Measurements from ENCODE around the gene RBM22.

RBM22 gene

GRCh38 chr5:150651924-150652671, 48.8 kb downstream of the RBM22 start:
- no peak for DNase-seq

GRCh38 chr5:150651382-150651781, 49.5 kb downstream of the RBM22 start:
- DNase-seq, result no peak

DNA sequence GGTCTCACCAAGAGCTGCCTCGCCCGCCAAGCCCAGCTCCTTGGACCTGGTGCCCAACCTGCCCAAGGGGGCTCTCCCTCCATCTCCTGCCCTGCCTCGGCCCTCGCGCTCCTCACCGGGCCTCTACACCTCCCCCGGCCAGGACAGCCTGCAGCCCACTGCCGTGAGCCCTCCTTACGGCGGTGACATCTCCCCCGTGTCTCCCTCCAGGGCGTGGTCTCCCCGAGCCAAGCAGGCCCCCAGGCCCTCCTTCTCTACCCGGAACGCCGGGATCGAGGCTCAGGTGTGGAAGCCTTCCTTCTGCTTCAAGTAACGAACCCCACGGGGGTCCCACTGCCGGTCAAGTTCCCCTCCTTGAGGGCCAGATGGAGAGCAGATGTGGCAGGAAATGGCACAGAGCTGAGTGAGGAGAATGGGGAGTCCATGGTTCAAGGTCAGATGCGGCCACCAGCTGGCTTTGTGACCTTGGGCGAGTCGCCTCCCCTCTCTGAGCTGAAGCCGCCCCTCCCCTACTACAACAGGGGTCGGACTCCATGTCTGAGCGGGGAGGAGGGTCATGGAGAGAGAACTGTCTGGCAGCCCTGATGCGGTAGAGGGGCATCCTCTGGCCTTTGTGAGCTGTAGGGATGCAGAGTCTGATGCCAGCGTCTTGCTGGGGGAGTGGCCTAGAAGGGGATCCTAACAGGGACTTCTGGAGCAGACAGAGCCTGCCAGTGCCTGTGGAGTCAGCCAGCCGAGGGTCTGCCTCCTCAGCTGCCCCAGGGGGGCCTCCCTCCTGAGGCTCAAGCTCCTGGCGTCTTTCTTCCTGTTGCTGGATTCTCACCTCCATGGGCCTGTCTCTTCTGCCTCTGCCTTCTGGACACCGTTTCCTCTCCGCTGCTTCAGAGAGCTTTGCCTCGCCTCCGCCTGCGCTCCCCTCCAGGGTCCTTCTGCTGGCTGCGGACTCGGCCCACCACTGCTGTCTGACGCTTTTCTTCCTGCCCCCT, 50.5 kb downstream of the RBM22 start:
- no peak for DNase-seq

- DNase-seq, result no peak
Measured at GRCh38 chr5:150649108-150650020, 51.5 kb downstream of the RBM22 start.

GRCh38 chr5:150648294-150649107, 52.4 kb downstream of the RBM22 start:
- no peak for DNase-seq

DNA sequence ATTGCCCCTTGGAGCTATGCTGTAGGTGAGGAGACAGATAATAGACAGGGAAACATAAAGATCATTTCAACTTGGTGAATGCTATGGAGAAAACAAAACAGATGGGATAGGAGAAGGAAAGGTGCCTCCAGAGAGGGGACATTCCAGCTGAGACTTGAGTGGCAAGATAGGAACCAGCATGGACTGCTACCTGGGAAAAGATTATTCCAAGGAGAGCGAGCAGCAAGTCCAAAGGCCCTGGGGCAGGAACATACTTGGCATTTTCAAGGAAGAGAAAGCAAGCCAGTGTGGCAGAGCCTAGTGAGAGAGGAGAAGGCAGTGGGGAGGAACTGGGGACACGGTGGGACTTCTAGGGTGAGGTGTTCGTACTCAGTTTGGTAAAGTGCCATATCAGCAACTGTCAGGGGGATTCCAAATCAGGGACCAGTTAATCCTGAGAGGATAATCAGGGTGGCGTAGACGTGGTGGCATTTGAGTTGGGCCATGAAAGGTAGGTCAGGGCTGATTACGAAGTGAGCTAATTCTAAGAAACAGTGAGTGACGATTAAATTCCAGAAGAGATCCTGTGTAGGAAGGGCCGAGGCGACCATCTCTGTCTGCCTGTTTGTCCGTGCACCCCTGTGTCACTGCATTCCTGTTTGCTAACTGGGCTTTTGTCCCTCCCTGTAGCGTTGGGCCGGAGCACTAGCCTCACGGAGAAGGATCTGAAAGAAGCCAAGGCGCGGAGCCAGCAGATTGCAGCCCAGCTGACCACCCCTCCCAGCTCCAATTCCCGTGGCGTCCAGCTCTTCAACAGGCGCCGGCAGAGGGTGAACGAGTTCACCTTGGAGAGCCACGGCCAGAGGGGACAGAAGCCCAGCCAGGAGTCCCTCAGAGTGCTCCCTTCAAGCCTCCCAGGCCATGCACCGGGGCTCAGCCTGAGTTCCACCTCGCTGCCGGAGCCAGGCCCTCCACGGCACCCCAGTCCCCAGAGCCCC, 53.3 kb downstream of the RBM22 start:
- DNase-seq, result peak; percentile 58

DNA sequence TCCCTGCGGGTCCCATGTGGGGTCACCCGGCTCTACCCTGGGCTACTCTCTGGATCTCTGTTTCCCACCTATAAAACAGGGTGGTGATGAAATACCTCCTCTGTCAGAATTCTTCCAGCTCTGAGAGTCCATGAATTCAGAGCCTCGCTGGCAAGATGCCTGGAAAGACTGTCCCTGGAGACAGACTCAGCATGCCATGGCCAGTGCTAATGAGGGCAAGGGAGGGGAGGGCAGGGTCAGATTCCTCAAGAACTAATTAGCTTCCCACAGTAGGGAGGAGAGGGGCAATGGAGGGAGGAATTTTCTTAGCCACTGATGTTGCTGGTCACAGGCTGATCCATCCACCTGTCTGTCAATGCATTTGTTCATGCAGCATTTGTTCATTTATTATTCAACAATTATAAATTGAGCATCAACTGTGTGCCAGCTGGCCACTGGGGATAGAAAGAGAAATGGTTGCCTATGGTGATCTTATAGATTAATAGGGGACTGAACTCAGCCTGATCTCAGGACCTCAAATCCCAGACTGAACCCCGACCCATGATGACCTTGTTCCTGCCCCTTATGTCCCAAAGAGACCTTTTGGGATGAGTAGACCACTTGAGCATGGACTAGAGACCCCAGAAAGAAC, 55.7 kb downstream of the RBM22 start:
- DNase-seq, result peak; percentile 87

DNA sequence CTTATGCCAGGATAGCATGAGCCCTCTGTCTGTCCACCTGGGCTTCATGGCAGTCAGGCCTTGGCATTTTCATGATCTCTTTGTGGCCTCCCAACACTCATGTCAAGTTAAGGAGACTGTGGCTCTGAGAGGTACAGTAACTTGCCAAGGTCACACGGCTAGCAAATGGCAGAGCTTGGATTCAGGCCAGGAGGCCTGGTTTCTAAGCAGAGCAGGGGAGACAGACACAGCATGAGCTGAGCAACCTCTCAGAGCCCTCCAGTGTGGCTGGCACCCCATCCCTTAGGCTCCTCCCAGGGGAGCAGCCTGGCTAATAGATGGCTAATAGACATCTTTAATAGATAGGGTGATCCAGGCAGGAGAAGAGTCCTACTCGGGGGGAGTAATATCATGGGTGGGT, 56.3 kb downstream of the RBM22 start:
- DNase-seq, result no peak

DNA sequence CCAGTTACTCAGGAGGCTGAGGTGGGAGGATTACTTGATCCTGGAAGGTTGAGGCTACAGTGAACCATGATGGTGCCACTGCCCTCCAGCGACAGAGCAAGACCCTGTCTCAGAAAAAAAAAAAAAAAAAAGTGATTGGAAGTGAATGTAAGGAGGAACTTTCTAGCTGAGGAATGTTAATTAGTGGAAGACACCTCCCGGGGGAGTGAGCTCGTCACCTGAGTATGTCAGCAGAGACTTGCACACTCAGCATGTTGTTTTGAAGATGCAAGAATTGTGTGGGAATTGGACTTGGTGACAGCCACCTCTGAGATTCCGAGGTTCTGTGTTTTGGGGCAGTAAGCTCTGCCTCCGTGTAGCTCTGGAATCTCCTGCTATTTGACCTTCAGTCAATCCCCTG, 56.8 kb downstream of the RBM22 start:
- peak; percentile 89 for DNase-seq

GRCh38 chr5:150642991-150643710, 57.7 kb downstream of the RBM22 start:
- DNase-seq, result no peak

- peak; percentile 94 for DNase-seq
Measured at GRCh38 chr5:150642567-150642927, 58.3 kb downstream of the RBM22 start.

- no peak for DNase-seq
Measured at GRCh38 chr5:150641824-150642566, 58.9 kb downstream of the RBM22 start.

DNA sequence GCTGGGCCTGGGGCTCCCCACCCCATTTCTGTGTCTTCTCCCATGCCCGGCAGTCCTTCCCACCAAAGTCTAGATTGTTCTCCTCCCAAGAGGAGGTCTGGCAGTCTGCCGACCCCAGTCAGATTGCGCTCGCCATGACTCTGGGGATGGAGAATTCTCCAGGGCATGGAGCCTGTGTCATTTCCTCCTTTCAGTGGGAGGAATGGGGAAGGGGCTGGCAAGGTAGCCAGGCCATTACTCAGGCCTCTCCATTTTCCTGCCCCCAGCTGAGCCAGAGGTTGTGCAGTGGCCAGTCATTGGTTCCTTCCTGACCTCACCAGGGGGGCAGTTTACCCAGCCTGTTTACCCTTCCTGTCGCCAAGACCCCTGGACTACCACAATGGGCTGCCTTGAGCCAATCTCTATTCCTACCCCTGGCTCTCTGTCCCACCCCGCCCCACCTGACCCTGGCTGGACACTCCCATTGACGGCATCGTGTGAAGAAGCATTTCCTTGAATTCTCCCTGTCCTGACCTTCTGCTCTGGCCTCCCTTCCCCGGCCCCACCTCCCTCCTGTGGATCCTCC, 59.8 kb downstream of the RBM22 start:
- DNase-seq, result peak; percentile 78

All from islet precursor cell (in vitro differentiated cells).